Glutamatergic neuron (in vitro differentiated cells): ENCODE measurements around the gene THAP9. TPM values are rescaled to one million over a fixed set of nuclear protein-coding genes. Genes with fewer than 3 reads are reported as not detected.
A peak's percentile ranks its signal among the peaks of the same experiment; 100 is the strongest.

Experiments
- DNase-seq: peaks from one replicate; pipeline ENCODE4 v3.0.0; 2022
- H3K27ac Mint-ChIP-seq: one replicate; pipeline ENCODE4 v1.8.0; 2020; ENCODE audit warnings: mild to moderate bottlenecking, mixed read lengths, inconsistent platforms; ENCODE audit not compliant: unreplicated experiment
- H3K27me3 Mint-ChIP-seq: one replicate; pipeline ENCODE4 v1.8.0; 2020; ENCODE audit warnings: mild to moderate bottlenecking, moderate library complexity, mixed read lengths, inconsistent platforms; ENCODE audit not compliant: unreplicated experiment
- H3K36me3 Mint-ChIP-seq: one replicate; pipeline ENCODE4 v1.8.0; 2020; ENCODE audit warnings: mild to moderate bottlenecking, mixed read lengths, inconsistent platforms; ENCODE audit not compliant: unreplicated experiment
- H3K4me1 Mint-ChIP-seq: one replicate; pipeline ENCODE4 v1.8.0; 2020; ENCODE audit warnings: mild to moderate bottlenecking, low read depth, mixed read lengths, inconsistent platforms; ENCODE audit not compliant: unreplicated experiment
- H3K4me3 Mint-ChIP-seq: one replicate; pipeline ENCODE4 v1.8.0; 2020; ENCODE audit warnings: mild to moderate bottlenecking, mixed read lengths, inconsistent platforms; ENCODE audit not compliant: unreplicated experiment
- H3K9me3 Mint-ChIP-seq: one replicate; pipeline ENCODE4 v1.8.0; 2020; ENCODE audit warnings: mild to moderate bottlenecking, moderate library complexity, mixed read lengths, inconsistent platforms; ENCODE audit not compliant: unreplicated experiment
- CTCF ChIP-seq: fragments of 200-600 bp; sonication (generic); IDR thresholded peaks from one replicate; pipeline ENCODE4 v1.5.0; 2021; ENCODE audit not compliant: partially characterized antibody, unreplicated experiment
- total RNA-seq: library from RNA; stranded (reverse); fragmentation: NEBNext Ultra II Directional; extraction: Animal tissue kit (Norgen Biotek cat#: 25700); gene quantifications from one replicate; pipeline ENCODE4 v1.2.1, GENCODE V29; 2021; ENCODE audit not compliant: unreplicated experiment

The THAP9 gene
- total RNA-seq, 1 donor from 2014 or later = 8.7 TPM

- no peak for DNase-seq
- peak overlapping the region; percentile 65 for H3K27ac Mint-ChIP-seq
- TF ChIP-seq CTCF = no peak
- peak overlapping the region; percentile 93 for H3K4me3 Mint-ChIP-seq
- H3K9me3 Mint-ChIP-seq = peaks cover 6% of the 10 kb centered on the region
- peaks cover 8% of the 10 kb centered on the region for H3K27me3 Mint-ChIP-seq
- peaks cover 11% of the 10 kb centered on the region for H3K4me1 Mint-ChIP-seq
- no peaks in the 10 kb centered on the region for H3K36me3 Mint-ChIP-seq
These were observed 10.0 kb upstream of the THAP9 start for GRCh38 chr4:82890528-82890900.

GRCh38 chr4:82890901-82891706 is 9.4 kb upstream of the THAP9 start, which contains the start of gene SEC31A:
SEC31A (minus strand) TSS chr4:82891153; CDS start chr4:82881936, 9,217 bp downstream.
- no peak for TF ChIP-seq CTCF
- H3K4me3 Mint-ChIP-seq = peak within 1 kb of the TSS; percentile 93
- H3K4me1 Mint-ChIP-seq = peaks cover 11% of the 10 kb centered on the region
- H3K27me3 Mint-ChIP-seq = peaks cover 8% of the 10 kb centered on the region
- H3K9me3 Mint-ChIP-seq = peaks cover 6% of the 10 kb centered on the region
- peak within 1 kb of the TSS; percentile 82 for H3K27ac Mint-ChIP-seq
- H3K36me3 Mint-ChIP-seq = no peaks in the 10 kb centered on the region
- peak; percentile 97 for DNase-seq

GRCh38 chr4:82891707-82892466 is 8.6 kb upstream of the THAP9 start:
- DNase-seq = no peak
- TF ChIP-seq CTCF = no peak
- Mint-ChIP-seq H3K36me3 (no peaks in the 10 kb centered on the region), H3K9me3 (peaks cover 6% of the 10 kb centered on the region), H3K4me3 (peak overlapping the region; percentile 93), H3K27me3 (peaks cover 8% of the 10 kb centered on the region), H3K27ac (peak overlapping the region; percentile 82), H3K4me1 (peaks cover 9% of the 10 kb centered on the region)

- DNase-seq = no peak
- Mint-ChIP-seq H3K36me3 (no peaks in the 10 kb centered on the region), H3K27me3 (peaks cover 8% of the 10 kb centered on the region), H3K4me1 (peaks cover 9% of the 10 kb centered on the region), H3K4me3 (peak overlapping the region; percentile 78), H3K27ac (no peak overlapping the region), H3K9me3 (peaks cover 6% of the 10 kb centered on the region)
- no peak for TF ChIP-seq CTCF
These were observed 8.1 kb upstream of the THAP9 start for GRCh38 chr4:82892467-82892802.

- no peak for DNase-seq
- Mint-ChIP-seq H3K27ac (no peak overlapping the region), H3K4me1 (peaks cover 20% of the 10 kb centered on the region), H3K9me3 (peaks cover 6% of the 10 kb centered on the region), H3K36me3 (no peaks in the 10 kb centered on the region), H3K27me3 (peaks cover 8% of the 10 kb centered on the region), H3K4me3 (no peak overlapping the region)
- TF ChIP-seq CTCF = no peak
These were observed 6.6 kb upstream of the THAP9 start for GRCh38 chr4:82893942-82894341.
